Neural cell (in vitro differentiated cells): ENCODE results near the gene S100A12.

Experiments
- CTCF ChIP-seq: fragments of 450-650 bp; IDR thresholded peaks from 2 replicates; pipeline ENCODE4 v1.5.1; 2014; ENCODE audit warnings: antibody characterized with exemption, mild to moderate bottlenecking, moderate library complexity; ENCODE audit not compliant: poor library complexity, severe bottlenecking
- EZH2 ChIP-seq: fragments of 200-600, 300-800 bp; shearing (Covaris generic), sonication (generic); IDR thresholded peaks from 2 replicates; pipeline ENCODE4 v1.6.1; 2014; ENCODE audit warnings: antibody characterized with exemption, low read length, borderline replicate concordance, mild to moderate bottlenecking; ENCODE audit not compliant: insufficient read depth, poor library complexity, severe bottlenecking
- TF ChIP-seq, protein P1 (sequence below): IDR thresholded peaks from 2 replicates; pipeline ENCODE4 v1.6.1; 2012; ENCODE audit warnings: borderline replicate concordance

DNA sequence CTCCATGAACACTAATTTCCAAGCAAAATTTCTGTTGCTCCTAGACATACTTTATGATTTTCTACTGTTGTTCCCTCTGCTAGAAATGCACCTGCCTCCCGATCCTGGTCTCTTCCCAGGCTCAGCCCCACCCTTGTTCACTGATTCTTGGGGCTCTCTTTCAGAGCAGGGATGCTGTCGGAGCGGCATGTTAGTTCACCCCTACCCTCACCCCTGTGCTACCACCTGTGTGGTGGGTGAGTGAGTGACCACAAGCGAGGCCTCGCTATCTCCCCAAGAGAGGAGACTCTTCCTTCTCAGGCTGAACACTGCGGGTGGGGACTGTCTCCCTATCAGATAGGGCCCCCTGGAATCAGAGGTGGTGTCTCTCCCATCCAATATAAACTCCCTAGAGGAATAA, 20.4 kb upstream of the S100A12 start:
- no peak for TF ChIP-seq CTCF
- TF ChIP-seq, protein P1, sequence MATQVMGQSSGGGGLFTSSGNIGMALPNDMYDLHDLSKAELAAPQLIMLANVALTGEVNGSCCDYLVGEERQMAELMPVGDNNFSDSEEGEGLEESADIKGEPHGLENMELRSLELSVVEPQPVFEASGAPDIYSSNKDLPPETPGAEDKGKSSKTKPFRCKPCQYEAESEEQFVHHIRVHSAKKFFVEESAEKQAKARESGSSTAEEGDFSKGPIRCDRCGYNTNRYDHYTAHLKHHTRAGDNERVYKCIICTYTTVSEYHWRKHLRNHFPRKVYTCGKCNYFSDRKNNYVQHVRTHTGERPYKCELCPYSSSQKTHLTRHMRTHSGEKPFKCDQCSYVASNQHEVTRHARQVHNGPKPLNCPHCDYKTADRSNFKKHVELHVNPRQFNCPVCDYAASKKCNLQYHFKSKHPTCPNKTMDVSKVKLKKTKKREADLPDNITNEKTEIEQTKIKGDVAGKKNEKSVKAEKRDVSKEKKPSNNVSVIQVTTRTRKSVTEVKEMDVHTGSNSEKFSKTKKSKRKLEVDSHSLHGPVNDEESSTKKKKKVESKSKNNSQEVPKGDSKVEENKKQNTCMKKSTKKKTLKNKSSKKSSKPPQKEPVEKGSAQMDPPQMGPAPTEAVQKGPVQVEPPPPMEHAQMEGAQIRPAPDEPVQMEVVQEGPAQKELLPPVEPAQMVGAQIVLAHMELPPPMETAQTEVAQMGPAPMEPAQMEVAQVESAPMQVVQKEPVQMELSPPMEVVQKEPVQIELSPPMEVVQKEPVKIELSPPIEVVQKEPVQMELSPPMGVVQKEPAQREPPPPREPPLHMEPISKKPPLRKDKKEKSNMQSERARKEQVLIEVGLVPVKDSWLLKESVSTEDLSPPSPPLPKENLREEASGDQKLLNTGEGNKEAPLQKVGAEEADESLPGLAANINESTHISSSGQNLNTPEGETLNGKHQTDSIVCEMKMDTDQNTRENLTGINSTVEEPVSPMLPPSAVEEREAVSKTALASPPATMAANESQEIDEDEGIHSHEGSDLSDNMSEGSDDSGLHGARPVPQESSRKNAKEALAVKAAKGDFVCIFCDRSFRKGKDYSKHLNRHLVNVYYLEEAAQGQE = no peak
- TF ChIP-seq EZH2 = no peak
